ENCODE measurements around the gene RFC3.

Gene RFC3

GRCh38 chr13:33869005-33869404 lies 51.1 kb downstream of the RFC3 start:
- no peak for DNase-seq

GRCh38 chr13:33870046-33870668 lies 52.2 kb downstream of the RFC3 start:
- no peak for DNase-seq

- no peak for DNase-seq
These were observed 53.5 kb downstream of the RFC3 start for GRCh38 chr13:33871207-33872004.

GRCh38 chr13:33872005-33872351 lies 54.0 kb downstream of the RFC3 start:
- no peak for DNase-seq

GRCh38 chr13:33873251-33873908 lies 55.4 kb downstream of the RFC3 start:
- DNase-seq: no peak

- no peak for DNase-seq
These were observed 56.9 kb downstream of the RFC3 start for GRCh38 chr13:33874871-33875270.

- no peak for DNase-seq
These were observed 57.9 kb downstream of the RFC3 start for GRCh38 chr13:33875618-33876401.

- no peak for DNase-seq
These were observed 58.9 kb downstream of the RFC3 start for GRCh38 chr13:33876716-33877394.

- DNase-seq: no peak
These were observed 61.2 kb downstream of the RFC3 start for GRCh38 chr13:33879118-33879517.

- DNase-seq: no peak
These were observed 64.9 kb downstream of the RFC3 start for GRCh38 chr13:33882804-33883203.

GRCh38 chr13:33884531-33885220 lies 66.7 kb downstream of the RFC3 start:
- no peak for DNase-seq
